K562 (cell line): ENCODE results near the gene SVIP. TPM values are rescaled to one million over a fixed set of nuclear protein-coding genes. Genes with fewer than 3 reads are reported as not detected.

Experiments
- DNMT1 ChIP-seq: fragments of 450-650 bp; IDR thresholded peaks from 2 replicates; pipeline ENCODE4 v1.6.1; 2016; ENCODE audit warnings: antibody characterized with exemption, mild to moderate bottlenecking
- ESRRB ChIP-seq: fragments of 250-450 bp; sonication (Bioruptor Pico); IDR thresholded peaks from 2 replicates; pipeline ENCODE4 v1.5.0; 2020; ENCODE audit warnings: mild to moderate bottlenecking, moderate library complexity, borderline replicate concordance
- ETV5 ChIP-seq: sonication (generic); formaldehyde crosslinking; IDR thresholded peaks from 2 replicates; pipeline ENCODE4 v1.4.0; 2020; ENCODE audit warnings: low read depth, mild to moderate bottlenecking, missing genetic modification reagents
- FOXK2 ChIP-seq, 2 experiments: fragments of 450-650 bp; IDR thresholded peaks in 1 of 2; conservative IDR thresholded peaks in 1 of 2; 2 replicates each; pipeline ENCODE4 v1.6.1; 2016; ENCODE audit warnings: low read depth in 2 of 2, mild to moderate bottlenecking in 1 of 2
- HINFP ChIP-seq: fragments of 450-650 bp; conservative IDR thresholded peaks from 2 replicates; pipeline ENCODE4 v1.6.1; 2016; ENCODE audit warnings: missing genetic modification characterization, low read depth, mild to moderate bottlenecking, control low read depth, missing compliant biosample characterization
- MITF ChIP-seq: IDR thresholded peaks from 2 replicates; pipeline ENCODE4 v1.6.1; 2014; ENCODE audit warnings: antibody characterized with exemption
- NEUROD1 ChIP-seq: fragments of 150-350 bp; IDR thresholded peaks from 2 replicates; pipeline ENCODE4 v1.6.1; 2014; ENCODE audit warnings: borderline replicate concordance, low read length, low read depth; ENCODE audit not compliant: partially characterized antibody
- NR4A1 ChIP-seq, 2 experiments: fragments of 250-450 bp in 1 of 2; fragments of 450-650 bp in 1 of 2; sonication (Bioruptor Pico) in 1 of 2; IDR thresholded peaks; 2 replicates each; pipeline versions ENCODE4 v1.4.0 to v1.6.1; 2016 to 2020; ENCODE audit warnings: mild to moderate bottlenecking in 2 of 2, missing compliant biosample characterization in 1 of 2, missing genetic modification characterization in 1 of 2, moderate library complexity in 1 of 2
- RAD51 ChIP-seq: fragments of 450-650 bp; IDR thresholded peaks from 2 replicates; pipeline ENCODE4 v1.7.1; 2016; ENCODE audit warnings: low read depth, mild to moderate bottlenecking, borderline replicate concordance
- SIX5 ChIP-seq, 2 experiments: IDR thresholded peaks; 2 replicates each; pipeline ENCODE4 v1.6.1; 2011; ENCODE audit warnings: low read length in 2 of 2, borderline replicate concordance in 1 of 2, low read depth in 1 of 2, mild to moderate bottlenecking in 1 of 2, moderate library complexity in 1 of 2; ENCODE audit not compliant: insufficient read depth in 1 of 2
- ZNF174 ChIP-seq: fragments of 250-450 bp; sonication (Bioruptor Pico); IDR thresholded peaks from 2 replicates; pipeline ENCODE4 v1.4.0; 2020; ENCODE audit warnings: mild to moderate bottlenecking
- ZNF3 ChIP-seq: fragments of 250-450 bp; sonication (Bioruptor Pico); IDR thresholded peaks from 2 replicates; pipeline ENCODE4 v1.5.0; 2021; ENCODE audit warnings: mild to moderate bottlenecking, moderate library complexity
- ZNF436 ChIP-seq: fragments of 250-450, 450-650 bp; sonication (Bioruptor Pico); formaldehyde crosslinking; IDR thresholded peaks from 2 replicates; pipeline ENCODE4 v1.7.0; 2020; ENCODE audit warnings: mild to moderate bottlenecking
- polyA plus RNA-seq, 8 experiments: library from polyadenylated mRNA; depleted of rRNA in 4 of 8; stranded (reverse) in 5 of 8; unstranded in 3 of 8; fragments of >200 nt; fragmentation: Nextera tagmentation in 2 of 8; fragmentation: Illumina TruSeq in 1 of 8; extraction: Ambion mirVana in 2 of 8; extraction: Trizol in 1 of 8; gene quantifications; 2 replicates each; pipeline versions ENCODE4 v1.2.1 to v1.2.3, GENCODE V29; 2011 to 2014; ENCODE audit warnings: inconsistent platforms in 1 of 8, missing spikeins in 1 of 8
- total RNA-seq, 7 experiments: library from RNA; depleted of rRNA in 6 of 7; stranded (reverse); fragments of >200 nt in 6 of 7; fragmentation: Illumina TruSeq in 2 of 7; extraction: Trizol in 2 of 7; gene quantifications; 2 replicates each; pipeline versions ENCODE4 v1.2.1 to v1.2.3, GENCODE V29; 2011 to 2021; ENCODE audit warnings: low replicate concordance in 1 of 7
- TF ChIP-seq, protein P1 (sequence below): fragments of 250-450 bp; sonication (Bioruptor Pico); IDR thresholded peaks from 2 replicates; pipeline ENCODE4 v1.4.0; 2020
- TF ChIP-seq, protein P2 (sequence below): fragments of 250-450 bp; sonication (Bioruptor Pico); IDR thresholded peaks from 2 replicates; pipeline ENCODE4 v1.4.0; 2020; ENCODE audit warnings: mild to moderate bottlenecking

Gene SVIP
- total and polyA plus RNA-seq, 9 of the 15 experiments (the other 6 are each of a cell fraction or from before 2014, with no cell fraction given) = 17.9 to 62.5 (median 47.5) TPM

- TF ChIP-seq ESRRB (CRISPR knock-in tag) (no peak), HINFP (tag) (peak; percentile 64; the same call in 1 of the 2 replicates), DNMT1 (no peak), ETV5 (CRISPR knock-in tag) (no peak; the same call in 1 of the 2 replicates), NR4A1 (CRISPR knock-in tag; IDR thresholded peaks at IDR 0.05) (no peak), NR4A1 (tag; IDR thresholded peaks at IDR 0.05) (no peak), NEUROD1 (no peak), SIX5 (IDR thresholded peaks at IDR 0.05; ENCODE audit: borderline replicate concordance in 1 of 2, insufficient read depth in 1 of 2, low read depth in 1 of 2, low read length in 2 of 2) (no peak), MITF (no peak), ZNF174 (CRISPR knock-in tag) (0 out of 2 replicates have a peak, but pooled peaks have one; percentile 46), ZNF436 (CRISPR knock-in tag) (no peak), ZNF3 (no peak), FOXK2 (conservative IDR thresholded peaks at IDR 0.05 in 1 of 2, IDR thresholded peaks at IDR 0.05 in 1 of 2; ENCODE audit: low read depth in 2 of 2) (peak in 1 of 2 experiments; percentile 11; a peak in 1 of 4 replicates), RAD51 (no peak)
- TF ChIP-seq, protein P1, sequence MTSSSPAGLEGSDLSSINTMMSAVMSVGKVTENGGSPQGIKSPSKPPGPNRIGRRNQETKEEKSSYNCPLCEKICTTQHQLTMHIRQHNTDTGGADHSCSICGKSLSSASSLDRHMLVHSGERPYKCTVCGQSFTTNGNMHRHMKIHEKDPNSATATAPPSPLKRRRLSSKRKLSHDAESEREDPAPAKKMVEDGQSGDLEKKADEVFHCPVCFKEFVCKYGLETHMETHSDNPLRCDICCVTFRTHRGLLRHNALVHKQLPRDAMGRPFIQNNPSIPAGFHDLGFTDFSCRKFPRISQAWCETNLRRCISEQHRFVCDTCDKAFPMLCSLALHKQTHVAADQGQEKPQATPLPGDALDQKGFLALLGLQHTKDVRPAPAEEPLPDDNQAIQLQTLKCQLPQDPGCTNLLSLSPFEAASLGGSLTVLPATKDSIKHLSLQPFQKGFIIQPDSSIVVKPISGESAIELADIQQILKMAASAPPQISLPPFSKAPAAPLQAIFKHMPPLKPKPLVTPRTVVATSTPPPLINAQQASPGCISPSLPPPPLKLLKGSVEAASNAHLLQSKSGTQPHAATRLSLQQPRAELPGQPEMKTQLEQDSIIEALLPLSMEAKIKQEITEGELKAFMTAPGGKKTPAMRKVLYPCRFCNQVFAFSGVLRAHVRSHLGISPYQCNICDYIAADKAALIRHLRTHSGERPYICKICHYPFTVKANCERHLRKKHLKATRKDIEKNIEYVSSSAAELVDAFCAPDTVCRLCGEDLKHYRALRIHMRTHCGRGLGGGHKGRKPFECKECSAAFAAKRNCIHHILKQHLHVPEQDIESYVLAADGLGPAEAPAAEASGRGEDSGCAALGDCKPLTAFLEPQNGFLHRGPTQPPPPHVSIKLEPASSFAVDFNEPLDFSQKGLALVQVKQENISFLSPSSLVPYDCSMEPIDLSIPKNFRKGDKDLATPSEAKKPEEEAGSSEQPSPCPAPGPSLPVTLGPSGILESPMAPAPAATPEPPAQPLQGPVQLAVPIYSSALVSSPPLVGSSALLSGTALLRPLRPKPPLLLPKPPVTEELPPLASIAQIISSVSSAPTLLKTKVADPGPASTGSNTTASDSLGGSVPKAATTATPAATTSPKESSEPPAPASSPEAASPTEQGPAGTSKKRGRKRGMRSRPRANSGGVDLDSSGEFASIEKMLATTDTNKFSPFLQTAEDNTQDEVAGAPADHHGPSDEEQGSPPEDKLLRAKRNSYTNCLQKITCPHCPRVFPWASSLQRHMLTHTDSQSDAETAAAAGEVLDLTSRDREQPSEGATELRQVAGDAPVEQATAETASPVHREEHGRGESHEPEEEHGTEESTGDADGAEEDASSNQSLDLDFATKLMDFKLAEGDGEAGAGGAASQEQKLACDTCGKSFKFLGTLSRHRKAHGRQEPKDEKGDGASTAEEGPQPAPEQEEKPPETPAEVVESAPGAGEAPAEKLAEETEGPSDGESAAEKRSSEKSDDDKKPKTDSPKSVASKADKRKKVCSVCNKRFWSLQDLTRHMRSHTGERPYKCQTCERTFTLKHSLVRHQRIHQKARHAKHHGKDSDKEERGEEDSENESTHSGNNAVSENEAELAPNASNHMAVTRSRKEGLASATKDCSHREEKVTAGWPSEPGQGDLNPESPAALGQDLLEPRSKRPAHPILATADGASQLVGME = no peak; the same call in 1 of the 2 replicates
- TF ChIP-seq, protein P2, sequence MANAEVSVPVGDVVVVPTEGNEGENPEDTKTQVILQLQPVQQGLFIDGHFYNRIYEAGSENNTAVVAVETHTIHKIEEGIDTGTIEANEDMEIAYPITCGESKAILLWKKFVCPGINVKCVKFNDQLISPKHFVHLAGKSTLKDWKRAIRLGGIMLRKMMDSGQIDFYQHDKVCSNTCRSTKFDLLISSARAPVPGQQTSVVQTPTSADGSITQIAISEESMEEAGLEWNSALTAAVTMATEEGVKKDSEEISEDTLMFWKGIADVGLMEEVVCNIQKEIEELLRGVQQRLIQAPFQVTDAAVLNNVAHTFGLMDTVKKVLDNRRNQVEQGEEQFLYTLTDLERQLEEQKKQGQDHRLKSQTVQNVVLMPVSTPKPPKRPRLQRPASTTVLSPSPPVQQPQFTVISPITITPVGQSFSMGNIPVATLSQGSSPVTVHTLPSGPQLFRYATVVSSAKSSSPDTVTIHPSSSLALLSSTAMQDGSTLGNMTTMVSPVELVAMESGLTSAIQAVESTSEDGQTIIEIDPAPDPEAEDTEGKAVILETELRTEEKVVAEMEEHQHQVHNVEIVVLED (CRISPR knock-in tag) = 0 out of 2 replicates have a peak, but pooled peaks have one; percentile 18
These were observed at the start of gene SVIP (continued) for GRCh38 chr11:22829231-22830081.
